HepG2 (cell line): ENCODE measurements around the gene SEPTIN10. TPM values are rescaled to one million over a fixed set of nuclear protein-coding genes. Genes with fewer than 3 reads are reported as not detected.
A peak's percentile ranks its signal among the peaks of the same experiment; 100 is the strongest.

Experiments used
- AHR ChIP-seq: IDR thresholded peaks from 2 replicates; pipeline ENCODE4 v1.6.1; 2018; ENCODE audit warnings: missing genetic modification reagents, missing compliant biosample characterization
- KLF15 ChIP-seq: sonication (generic); formaldehyde crosslinking; IDR thresholded peaks from 2 replicates; pipeline ENCODE4 v1.8.1; 2023; ENCODE audit warnings: borderline replicate concordance, mild to moderate bottlenecking, inconsistent platforms, missing genetic modification reagents, mixed read lengths
- NRL ChIP-seq: sonication (generic); formaldehyde crosslinking; IDR thresholded peaks from 2 replicates; pipeline ENCODE4 v1.5.0; 2020; ENCODE audit warnings: missing genetic modification reagents, mild to moderate bottlenecking, moderate library complexity, borderline replicate concordance
- PAF1 ChIP-seq: IDR thresholded peaks from 2 replicates; pipeline ENCODE4 v1.6.1; 2016; ENCODE audit warnings: missing genetic modification reagents, missing compliant biosample characterization
- PHB2 ChIP-seq: fragments of 450-650 bp; IDR thresholded peaks from 2 replicates; pipeline ENCODE4 v1.6.1; 2018; ENCODE audit not compliant: partially characterized antibody
- PLRG1 ChIP-seq: fragments of 450-650 bp; conservative IDR thresholded peaks from 2 replicates; pipeline ENCODE4 v1.6.1; 2016
- PTBP1 ChIP-seq: fragments of 200-400 bp; formaldehyde crosslinking; IDR thresholded peaks from 2 replicates; pipeline ENCODE4 v1.6.1; 2018; ENCODE audit warnings: low read length, low read depth; ENCODE audit not compliant: poor library complexity, severe bottlenecking
- RBM39 ChIP-seq: fragments of 200-400 bp; formaldehyde crosslinking; IDR thresholded peaks from one replicate; pipeline ENCODE4 v1.6.1; 2018; ENCODE audit warnings: antibody characterized with exemption, mild to moderate bottlenecking, low read depth, low read length; ENCODE audit not compliant: poor library complexity, severe bottlenecking
- SNRNP70 ChIP-seq: fragments of 200-400 bp; formaldehyde crosslinking; IDR thresholded peaks from 2 replicates; pipeline ENCODE4 v1.6.1; 2017; ENCODE audit warnings: mild to moderate bottlenecking, low read depth, low read length, moderate library complexity
- ZNF256 ChIP-seq: sonication (generic); formaldehyde crosslinking; conservative IDR thresholded peaks from 2 replicates; pipeline ENCODE4 v1.4.0; 2020; ENCODE audit warnings: missing genetic modification reagents
- ZNF468 ChIP-seq: sonication (generic); formaldehyde crosslinking; IDR thresholded peaks from 2 replicates; pipeline ENCODE4 v1.8.0; 2022; ENCODE audit warnings: mild to moderate bottlenecking, moderate library complexity, missing genetic modification reagents
- polyA plus RNA-seq, 8 experiments: library from polyadenylated mRNA; depleted of rRNA in 3 of 8; stranded (reverse) in 7 of 8; unstranded in 1 of 8; fragments of >200 nt; fragmentation: Illumina TruSeq in 4 of 8; extraction: Trizol in 4 of 8; gene quantifications; 2 replicates each; pipeline versions ENCODE4 v1.2.1 to v1.2.3, GENCODE V29; 2011 to 2016; ENCODE audit warnings: low read depth in 4 of 8, missing spikeins in 1 of 8, mixed read lengths in 1 of 8; ENCODE audit not compliant: insufficient read depth in 1 of 8
- total RNA-seq, 5 experiments: library from RNA; depleted of rRNA; stranded (reverse); fragments of >200 nt; fragmentation: Illumina TruSeq; extraction: Trizol; gene quantifications; 2 replicates each; pipeline ENCODE4 v1.2.3, GENCODE V29; 2016; ENCODE audit warnings: low read depth in 1 of 5
- TF ChIP-seq, protein P1 (sequence below): sonication (generic); formaldehyde crosslinking; IDR thresholded peaks from 2 replicates; pipeline ENCODE4 v1.4.0; 2020; ENCODE audit warnings: mild to moderate bottlenecking, low read depth, missing genetic modification reagents
- TF ChIP-seq, protein P2 (sequence below): sonication (generic); formaldehyde crosslinking; IDR thresholded peaks from 2 replicates; pipeline ENCODE4 v1.5.1; 2020; ENCODE audit warnings: missing genetic modification reagents, mild to moderate bottlenecking, borderline replicate concordance
- TF ChIP-seq, protein P3 (sequence below): sonication (generic); formaldehyde crosslinking; IDR thresholded peaks from 2 replicates; pipeline ENCODE4 v1.4.0; 2020; ENCODE audit warnings: missing genetic modification reagents
- TF ChIP-seq, protein P4 (sequence below): sonication (generic); formaldehyde crosslinking; IDR thresholded peaks from 2 replicates; pipeline ENCODE4 v1.5.1; 2020; ENCODE audit warnings: missing genetic modification reagents, mild to moderate bottlenecking, borderline replicate concordance
- TF ChIP-seq, protein P5 (sequence below): sonication (generic); formaldehyde crosslinking; IDR thresholded peaks from 2 replicates; pipeline ENCODE4 v1.8.0; 2022; ENCODE audit warnings: missing genetic modification reagents, low read depth, mild to moderate bottlenecking, borderline replicate concordance
- TF ChIP-seq, protein P6 (sequence below): sonication (generic); formaldehyde crosslinking; IDR thresholded peaks from 2 replicates; pipeline ENCODE4 v1.5.1; 2020; ENCODE audit warnings: missing genetic modification reagents, mild to moderate bottlenecking, borderline replicate concordance
- TF ChIP-seq, protein P7 (sequence below): sonication (generic); formaldehyde crosslinking; IDR thresholded peaks from 2 replicates; pipeline ENCODE4 v1.8.1; 2022; ENCODE audit warnings: low read depth, mild to moderate bottlenecking, missing genetic modification reagents

The SEPTIN10 gene
- total and polyA plus RNA-seq, 2 of the 13 experiments (the other 11 are each of a cell fraction or from before 2014, with no cell fraction given), result 45.8 to 67.5 TPM

DNA sequence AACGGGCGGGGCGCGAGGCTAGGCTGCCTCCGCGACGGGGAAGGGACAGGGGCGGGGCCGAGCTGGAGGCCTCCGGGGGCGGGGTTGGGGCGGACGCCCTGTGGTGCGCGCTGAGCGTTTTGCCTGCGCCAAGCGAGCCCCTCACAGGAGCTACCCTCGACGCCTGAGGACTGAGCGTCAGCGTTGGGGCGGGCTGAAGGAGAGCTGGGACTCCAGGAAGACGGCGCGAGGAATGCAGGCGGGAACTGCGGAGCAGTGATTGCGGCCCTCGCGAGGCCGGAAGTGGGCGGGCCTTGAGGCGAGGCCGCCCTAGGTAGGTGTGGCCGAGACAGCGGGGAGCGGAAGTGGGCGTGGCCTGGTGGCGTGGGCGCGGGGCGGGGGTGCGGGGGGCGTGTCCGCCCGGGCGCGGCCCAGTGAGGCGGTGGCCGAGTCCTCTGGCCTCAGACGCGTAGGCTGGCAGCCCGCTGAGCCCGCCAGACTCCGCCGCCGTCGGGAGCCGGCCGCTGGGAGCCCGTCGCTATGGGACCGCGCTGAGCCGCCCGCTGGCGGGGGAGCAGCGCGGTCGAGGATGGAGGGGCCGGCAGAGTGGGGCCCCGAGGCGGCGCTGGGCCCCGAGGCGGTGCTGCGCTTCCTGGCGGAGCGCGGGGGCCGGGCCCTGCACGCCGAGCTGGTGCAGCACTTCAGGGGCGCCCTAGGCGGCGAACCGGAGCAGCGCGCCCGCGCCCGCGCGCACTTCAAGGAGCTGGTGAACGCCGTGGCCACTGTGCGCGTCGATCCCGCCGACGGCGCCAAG, at the start of gene SEPTIN10, which contains the start of gene SOWAHC (continued):
- TF ChIP-seq ZNF468 (CRISPR knock-in tag) (no peak), PLRG1 (no peak), RBM39 (no peak), NRL (peak; percentile 65; the same call in 1 of the 2 replicates), KLF15 (CRISPR knock-in tag) (0 out of 2 replicates have a peak, but pooled peaks have one; percentile 75), PHB2 (no peak), PAF1 (CRISPR knock-in tag) (no peak), ZNF256 (peak; percentile 70), AHR (CRISPR knock-in tag) (peak; percentile 86; the same call in 1 of the 2 replicates), PTBP1 (no peak), SNRNP70 (no peak)
- TF ChIP-seq, protein P1, sequence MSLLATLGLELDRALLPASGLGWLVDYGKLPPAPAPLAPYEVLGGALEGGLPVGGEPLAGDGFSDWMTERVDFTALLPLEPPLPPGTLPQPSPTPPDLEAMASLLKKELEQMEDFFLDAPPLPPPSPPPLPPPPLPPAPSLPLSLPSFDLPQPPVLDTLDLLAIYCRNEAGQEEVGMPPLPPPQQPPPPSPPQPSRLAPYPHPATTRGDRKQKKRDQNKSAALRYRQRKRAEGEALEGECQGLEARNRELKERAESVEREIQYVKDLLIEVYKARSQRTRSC (CRISPR knock-in tag), result peak; percentile 92
- TF ChIP-seq, protein P2, sequence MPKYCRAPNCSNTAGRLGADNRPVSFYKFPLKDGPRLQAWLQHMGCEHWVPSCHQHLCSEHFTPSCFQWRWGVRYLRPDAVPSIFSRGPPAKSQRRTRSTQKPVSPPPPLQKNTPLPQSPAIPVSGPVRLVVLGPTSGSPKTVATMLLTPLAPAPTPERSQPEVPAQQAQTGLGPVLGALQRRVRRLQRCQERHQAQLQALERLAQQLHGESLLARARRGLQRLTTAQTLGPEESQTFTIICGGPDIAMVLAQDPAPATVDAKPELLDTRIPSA (CRISPR knock-in tag), result peak; percentile 74; the same call in 1 of the 2 replicates
- TF ChIP-seq, protein P3, sequence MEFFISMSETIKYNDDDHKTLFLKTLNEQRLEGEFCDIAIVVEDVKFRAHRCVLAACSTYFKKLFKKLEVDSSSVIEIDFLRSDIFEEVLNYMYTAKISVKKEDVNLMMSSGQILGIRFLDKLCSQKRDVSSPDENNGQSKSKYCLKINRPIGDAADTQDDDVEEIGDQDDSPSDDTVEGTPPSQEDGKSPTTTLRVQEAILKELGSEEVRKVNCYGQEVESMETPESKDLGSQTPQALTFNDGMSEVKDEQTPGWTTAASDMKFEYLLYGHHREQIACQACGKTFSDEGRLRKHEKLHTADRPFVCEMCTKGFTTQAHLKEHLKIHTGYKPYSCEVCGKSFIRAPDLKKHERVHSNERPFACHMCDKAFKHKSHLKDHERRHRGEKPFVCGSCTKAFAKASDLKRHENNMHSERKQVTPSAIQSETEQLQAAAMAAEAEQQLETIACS (CRISPR knock-in tag), result peak; percentile 66
- TF ChIP-seq, protein P4, sequence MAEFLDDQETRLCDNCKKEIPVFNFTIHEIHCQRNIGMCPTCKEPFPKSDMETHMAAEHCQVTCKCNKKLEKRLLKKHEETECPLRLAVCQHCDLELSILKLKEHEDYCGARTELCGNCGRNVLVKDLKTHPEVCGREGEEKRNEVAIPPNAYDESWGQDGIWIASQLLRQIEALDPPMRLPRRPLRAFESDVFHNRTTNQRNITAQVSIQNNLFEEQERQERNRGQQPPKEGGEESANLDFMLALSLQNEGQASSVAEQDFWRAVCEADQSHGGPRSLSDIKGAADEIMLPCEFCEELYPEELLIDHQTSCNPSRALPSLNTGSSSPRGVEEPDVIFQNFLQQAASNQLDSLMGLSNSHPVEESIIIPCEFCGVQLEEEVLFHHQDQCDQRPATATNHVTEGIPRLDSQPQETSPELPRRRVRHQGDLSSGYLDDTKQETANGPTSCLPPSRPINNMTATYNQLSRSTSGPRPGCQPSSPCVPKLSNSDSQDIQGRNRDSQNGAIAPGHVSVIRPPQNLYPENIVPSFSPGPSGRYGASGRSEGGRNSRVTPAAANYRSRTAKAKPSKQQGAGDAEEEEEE (CRISPR knock-in tag), result no peak
- TF ChIP-seq, protein P5, sequence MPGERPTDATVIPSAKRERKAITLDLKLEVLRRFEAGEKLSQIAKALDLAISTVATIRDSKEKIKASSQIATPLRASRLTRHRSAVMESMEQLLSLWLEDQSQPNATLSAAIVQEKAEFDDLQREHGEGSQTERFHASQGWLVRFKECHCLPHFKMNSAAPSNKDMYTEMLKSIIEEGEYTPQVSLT (CRISPR knock-in tag), result no peak
- TF ChIP-seq, protein P6, sequence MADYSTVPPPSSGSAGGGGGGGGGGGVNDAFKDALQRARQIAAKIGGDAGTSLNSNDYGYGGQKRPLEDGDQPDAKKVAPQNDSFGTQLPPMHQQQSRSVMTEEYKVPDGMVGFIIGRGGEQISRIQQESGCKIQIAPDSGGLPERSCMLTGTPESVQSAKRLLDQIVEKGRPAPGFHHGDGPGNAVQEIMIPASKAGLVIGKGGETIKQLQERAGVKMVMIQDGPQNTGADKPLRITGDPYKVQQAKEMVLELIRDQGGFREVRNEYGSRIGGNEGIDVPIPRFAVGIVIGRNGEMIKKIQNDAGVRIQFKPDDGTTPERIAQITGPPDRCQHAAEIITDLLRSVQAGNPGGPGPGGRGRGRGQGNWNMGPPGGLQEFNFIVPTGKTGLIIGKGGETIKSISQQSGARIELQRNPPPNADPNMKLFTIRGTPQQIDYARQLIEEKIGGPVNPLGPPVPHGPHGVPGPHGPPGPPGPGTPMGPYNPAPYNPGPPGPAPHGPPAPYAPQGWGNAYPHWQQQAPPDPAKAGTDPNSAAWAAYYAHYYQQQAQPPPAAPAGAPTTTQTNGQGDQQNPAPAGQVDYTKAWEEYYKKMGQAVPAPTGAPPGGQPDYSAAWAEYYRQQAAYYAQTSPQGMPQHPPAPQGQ, result no peak
- TF ChIP-seq, protein P7, sequence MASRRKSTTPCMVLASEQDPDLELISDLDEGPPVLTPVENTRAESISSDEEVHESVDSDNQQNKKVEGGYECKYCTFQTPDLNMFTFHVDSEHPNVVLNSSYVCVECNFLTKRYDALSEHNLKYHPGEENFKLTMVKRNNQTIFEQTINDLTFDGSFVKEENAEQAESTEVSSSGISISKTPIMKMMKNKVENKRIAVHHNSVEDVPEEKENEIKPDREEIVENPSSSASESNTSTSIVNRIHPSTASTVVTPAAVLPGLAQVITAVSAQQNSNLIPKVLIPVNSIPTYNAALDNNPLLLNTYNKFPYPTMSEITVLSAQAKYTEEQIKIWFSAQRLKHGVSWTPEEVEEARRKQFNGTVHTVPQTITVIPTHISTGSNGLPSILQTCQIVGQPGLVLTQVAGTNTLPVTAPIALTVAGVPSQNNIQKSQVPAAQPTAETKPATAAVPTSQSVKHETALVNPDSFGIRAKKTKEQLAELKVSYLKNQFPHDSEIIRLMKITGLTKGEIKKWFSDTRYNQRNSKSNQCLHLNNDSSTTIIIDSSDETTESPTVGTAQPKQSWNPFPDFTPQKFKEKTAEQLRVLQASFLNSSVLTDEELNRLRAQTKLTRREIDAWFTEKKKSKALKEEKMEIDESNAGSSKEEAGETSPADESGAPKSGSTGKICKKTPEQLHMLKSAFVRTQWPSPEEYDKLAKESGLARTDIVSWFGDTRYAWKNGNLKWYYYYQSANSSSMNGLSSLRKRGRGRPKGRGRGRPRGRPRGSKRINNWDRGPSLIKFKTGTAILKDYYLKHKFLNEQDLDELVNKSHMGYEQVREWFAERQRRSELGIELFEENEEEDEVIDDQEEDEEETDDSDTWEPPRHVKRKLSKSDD (CRISPR knock-in tag), result peak; percentile 56; the same call in 1 of the 2 replicates
